Cardiac fibroblast (primary cell): ENCODE results near the gene CDV3.
"Not testable (repeated sequence)": the region's sequence is repeated elsewhere in the genome, so short reads cannot be mapped to it uniquely, and the experiment has no call there.

Experiments
- DNase-seq, 2 donors: peaks; one replicate each; pipeline versions ENCODE4 v3.0.0 to v3.0.0-alpha.2; 2010; ENCODE audit warnings: low read depth in 2 of 2
- H3K4me3 ChIP-seq, 2 donors: replicated peaks in 1 of 2; 1 replicate in 1 of 2; 2 replicates in 1 of 2; pipeline ENCODE4 v1.5.1; 2011; ENCODE audit warnings: low read depth in 2 of 2, low read length in 2 of 2, mild to moderate bottlenecking in 2 of 2, moderate library complexity in 1 of 2
- CTCF ChIP-seq: IDR thresholded peaks from one replicate; pipeline ENCODE4 v1.5.1; 2011; ENCODE audit warnings: low read depth, mild to moderate bottlenecking, low read length, inconsistent platforms

The CDV3 gene

DNA sequence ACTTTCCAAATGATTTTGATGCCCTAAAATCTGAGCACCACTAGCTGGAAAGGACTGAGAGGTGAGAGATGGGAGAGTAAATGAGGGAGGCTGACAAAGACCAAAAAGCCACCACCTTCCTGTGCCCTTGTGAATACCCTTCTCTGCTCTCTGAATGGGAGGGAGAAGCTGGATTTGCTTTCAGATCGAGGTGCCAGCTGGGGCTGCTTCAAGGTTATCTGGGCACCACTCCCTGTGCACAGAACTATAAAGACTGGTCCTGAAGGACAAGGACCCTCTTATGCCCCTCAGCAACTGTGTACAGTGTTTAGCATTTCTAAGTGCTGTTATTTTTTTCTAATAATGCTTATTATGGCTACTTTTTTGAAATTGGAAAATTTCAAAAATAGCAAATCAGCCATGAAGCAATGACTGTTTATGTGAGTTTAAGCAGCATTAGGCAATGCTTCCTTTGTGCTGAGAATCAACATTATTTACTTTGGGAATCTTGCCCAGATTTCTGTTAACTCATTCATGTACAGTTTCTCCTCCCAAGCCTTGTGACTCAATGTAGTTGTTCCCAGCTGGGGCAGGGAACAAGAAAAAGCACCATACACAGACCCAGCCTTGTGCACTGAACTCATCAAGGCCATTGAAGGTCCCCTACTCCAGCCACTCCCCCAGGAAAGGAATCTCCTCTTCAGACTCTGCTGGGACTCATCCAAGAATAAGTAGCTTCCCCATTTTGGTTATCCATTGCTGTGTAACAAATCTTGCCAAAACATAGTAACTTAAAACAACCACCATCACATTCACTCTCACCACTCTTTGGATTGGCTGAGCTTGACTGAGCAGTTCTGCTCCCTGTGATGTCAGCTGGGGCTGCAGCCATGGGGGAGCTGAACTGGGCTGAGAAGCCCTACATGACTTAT, 37.3 kb upstream of the CDV3 start:
- peak overlapping the region in 1 of 2 donors; percentile 15 for H3K4me3 ChIP-seq

GRCh38 chr3:133537131-133537530, 36.4 kb upstream of the CDV3 start:
- H3K4me3 ChIP-seq, DNase-seq: not testable (repeated sequence)

More for the DNA sequence above, 37.3 kb upstream of the CDV3 start:
- DNase-seq: peak; percentile 92 to 96
- no peak for TF ChIP-seq CTCF

- H3K4me3 ChIP-seq: no peak overlapping the region
- no peak for TF ChIP-seq CTCF
- no peak for DNase-seq
Observed at GRCh38 chr3:133538154-133538553, 35.3 kb upstream of the CDV3 start.

DNA sequence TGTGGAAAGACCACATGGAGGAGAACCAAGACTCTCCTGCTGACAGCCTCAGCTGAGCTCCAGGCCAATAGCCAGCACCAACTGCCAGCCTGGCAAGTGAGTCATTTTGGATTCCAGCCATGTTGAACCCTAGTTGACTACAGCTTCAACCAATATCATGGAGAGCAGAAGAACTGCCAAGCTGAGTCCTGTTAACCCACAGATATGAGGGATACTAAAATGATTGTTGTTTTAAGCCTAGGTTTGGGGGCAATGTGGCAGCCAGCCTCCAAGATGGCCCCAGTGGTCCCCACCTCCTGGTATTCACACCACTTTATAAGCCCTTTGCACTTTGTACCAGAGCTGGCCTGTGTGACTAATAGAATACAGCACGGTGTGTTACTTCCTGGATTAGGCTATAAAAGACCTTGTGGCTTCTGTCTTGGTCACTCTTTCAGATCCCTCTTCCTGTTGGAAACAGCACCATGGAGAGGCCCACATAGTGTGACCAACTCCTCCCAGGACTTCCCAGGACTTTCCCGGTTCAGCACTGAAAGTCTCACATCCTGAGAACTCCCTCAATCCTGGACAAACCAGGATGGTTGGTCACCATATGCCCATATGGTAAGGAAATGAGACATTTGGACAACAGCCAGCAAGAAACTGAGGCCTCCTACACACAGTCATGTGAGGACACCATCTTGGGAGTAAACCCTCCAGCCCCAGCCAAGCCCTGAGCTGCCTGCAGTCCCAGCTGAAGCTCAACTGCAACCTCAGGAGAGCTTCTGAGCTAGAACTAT, 32.4 kb upstream of the CDV3 start:
- TF ChIP-seq CTCF: no peak
- DNase-seq: peak; percentile 70 to 78
- H3K4me3 ChIP-seq: no peak overlapping the region

GRCh38 chr3:133542871-133543270, 30.6 kb upstream of the CDV3 start:
- TF ChIP-seq CTCF: no peak
- no peak overlapping the region for H3K4me3 ChIP-seq
- no peak for DNase-seq

- not testable (repeated sequence) for DNase-seq, H3K4me3 ChIP-seq
Observed at GRCh38 chr3:133544983-133545382, 28.5 kb upstream of the CDV3 start.

- TF ChIP-seq CTCF: no peak
- no peak overlapping the region for H3K4me3 ChIP-seq
- DNase-seq: peak; percentile 74 to 85
Observed at GRCh38 chr3:133547432-133548041, 25.9 kb upstream of the CDV3 start.
